ENCODE results near the gene ESCO1.

The ESCO1 gene

DNA sequence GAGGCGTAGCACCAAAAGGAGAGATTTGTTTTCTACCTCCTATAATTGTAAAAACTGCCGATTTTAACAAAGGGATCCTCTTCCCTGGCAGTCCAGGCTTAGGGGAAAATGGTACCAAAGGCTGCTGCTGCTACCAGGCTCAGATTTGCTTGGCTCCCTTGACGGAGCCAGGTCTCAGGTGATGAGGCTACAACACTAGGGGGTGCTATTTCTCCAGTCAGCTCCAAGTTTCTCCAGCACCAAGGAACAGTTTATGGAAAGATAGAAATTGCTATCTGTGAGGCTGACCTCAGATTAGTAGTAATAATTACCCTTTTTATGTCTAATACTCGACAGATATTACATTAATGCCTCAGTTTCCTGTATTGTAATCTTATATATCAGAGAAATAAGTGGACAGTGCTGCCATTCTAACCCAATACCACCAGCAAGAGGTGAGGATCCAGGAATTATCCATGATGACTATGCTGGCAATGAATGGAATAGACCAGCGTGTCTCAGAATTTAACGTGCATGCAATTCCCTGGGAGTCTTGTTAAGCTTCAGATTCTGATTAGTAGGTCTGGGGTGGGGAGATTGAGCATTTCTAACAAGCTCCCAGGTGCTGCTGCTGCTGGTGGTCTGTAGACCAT, 111.3 kb downstream of the ESCO1 start:
- H3K4me3 ChIP-seq (ENCODE audit: low read depth, low read length) = no peak overlapping the region
- TF ChIP-seq, protein P1, sequence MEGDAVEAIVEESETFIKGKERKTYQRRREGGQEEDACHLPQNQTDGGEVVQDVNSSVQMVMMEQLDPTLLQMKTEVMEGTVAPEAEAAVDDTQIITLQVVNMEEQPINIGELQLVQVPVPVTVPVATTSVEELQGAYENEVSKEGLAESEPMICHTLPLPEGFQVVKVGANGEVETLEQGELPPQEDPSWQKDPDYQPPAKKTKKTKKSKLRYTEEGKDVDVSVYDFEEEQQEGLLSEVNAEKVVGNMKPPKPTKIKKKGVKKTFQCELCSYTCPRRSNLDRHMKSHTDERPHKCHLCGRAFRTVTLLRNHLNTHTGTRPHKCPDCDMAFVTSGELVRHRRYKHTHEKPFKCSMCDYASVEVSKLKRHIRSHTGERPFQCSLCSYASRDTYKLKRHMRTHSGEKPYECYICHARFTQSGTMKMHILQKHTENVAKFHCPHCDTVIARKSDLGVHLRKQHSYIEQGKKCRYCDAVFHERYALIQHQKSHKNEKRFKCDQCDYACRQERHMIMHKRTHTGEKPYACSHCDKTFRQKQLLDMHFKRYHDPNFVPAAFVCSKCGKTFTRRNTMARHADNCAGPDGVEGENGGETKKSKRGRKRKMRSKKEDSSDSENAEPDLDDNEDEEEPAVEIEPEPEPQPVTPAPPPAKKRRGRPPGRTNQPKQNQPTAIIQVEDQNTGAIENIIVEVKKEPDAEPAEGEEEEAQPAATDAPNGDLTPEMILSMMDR (IDR thresholded peaks at IDR 0.05; ENCODE audit: low read depth, low read length) = peak; percentile 82

DNA sequence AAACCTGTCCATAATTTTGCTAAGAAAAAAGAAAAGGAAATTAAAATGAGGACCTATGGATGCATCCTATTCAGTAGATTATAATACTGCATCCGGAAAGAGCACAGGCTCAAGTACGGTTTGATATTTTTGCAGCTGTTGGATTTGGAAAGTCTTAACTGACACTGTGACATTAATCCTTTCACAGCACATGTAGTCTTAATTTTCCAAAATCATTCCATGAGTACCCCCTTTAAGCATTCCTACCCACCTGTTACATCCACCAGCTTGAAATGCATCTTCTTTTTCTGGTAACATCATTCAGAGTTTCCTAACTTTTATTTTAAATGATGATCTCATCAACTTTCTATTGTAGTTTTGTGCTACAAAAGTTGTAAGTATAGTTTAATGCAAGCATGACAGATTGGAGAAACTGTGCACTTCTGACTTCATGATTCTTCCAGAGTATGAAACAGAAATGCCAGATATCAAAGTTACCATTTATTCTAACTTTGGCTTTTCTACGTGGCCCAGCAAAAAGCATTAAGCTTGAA, 113.5 kb downstream of the ESCO1 start:
- TF ChIP-seq, protein P1 (IDR thresholded peaks at IDR 0.05; ENCODE audit: low read depth, low read length) = no peak

DNA sequence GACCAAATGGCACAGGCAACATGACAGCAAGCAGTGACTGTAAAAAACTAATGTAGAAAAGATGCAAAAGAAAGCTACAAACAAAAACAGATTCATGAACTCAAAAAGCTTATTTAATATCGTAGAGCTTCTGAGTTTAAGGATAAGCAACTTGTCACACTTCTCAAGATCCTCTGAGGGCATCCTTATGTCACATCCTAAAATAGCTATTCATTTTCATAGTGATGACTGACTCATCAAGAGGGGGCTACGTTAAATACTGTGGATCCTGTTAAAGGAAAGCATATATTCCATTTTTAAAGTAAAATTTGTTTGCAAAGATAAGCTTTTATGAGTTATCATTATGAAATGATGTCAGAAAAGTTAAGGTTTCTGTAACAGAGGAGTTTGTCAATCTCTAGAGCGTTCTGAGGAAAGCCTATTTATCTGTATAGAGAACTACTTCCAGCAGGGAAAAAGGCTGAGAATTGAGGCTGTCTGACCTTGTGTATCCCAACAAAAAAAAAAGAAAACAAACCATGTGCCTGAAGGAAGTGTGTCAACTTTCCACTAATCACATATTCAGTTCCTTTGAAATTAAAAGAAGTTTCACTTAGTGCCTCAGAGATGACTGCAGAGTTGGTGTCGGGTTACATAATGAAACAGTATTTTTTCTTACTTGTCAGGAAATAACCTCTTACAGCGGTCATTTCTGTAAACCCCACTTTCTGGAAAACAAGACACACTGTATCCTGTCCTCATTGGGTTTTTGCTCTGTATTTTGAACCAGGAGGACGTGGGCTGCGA, 115.5 kb downstream of the ESCO1 start:
- no peak overlapping the region for H3K4me3 ChIP-seq (ENCODE audit: low read depth, low read length)
- TF ChIP-seq, protein P1 (IDR thresholded peaks at IDR 0.05; ENCODE audit: low read depth, low read length) = no peak

More for the DNA sequence above, 113.5 kb downstream of the ESCO1 start:
- H3K4me3 ChIP-seq (ENCODE audit: low read depth, low read length) = no peak overlapping the region

DNA sequence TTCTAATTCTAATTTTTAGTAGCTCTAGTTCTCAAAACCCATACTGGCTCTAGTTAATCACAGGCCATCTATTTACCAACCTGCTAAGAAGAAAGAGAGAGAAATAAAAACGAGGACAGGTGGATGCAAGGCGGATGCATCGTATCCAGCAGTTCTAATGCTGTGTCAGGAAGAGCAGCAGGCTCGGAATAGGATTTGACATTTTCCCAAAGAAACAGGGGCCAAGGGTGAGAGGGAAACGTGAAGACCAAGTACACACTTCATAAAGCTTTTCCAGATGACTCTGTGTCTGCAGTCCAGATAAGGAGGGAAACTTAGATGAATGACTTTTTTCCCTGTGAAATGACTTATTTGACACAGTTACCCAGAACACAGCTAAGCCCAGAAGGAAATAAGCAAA, 117.5 kb downstream of the ESCO1 start:
- TF ChIP-seq, protein P1 (IDR thresholded peaks at IDR 0.05; ENCODE audit: low read depth, low read length) = no peak

DNA sequence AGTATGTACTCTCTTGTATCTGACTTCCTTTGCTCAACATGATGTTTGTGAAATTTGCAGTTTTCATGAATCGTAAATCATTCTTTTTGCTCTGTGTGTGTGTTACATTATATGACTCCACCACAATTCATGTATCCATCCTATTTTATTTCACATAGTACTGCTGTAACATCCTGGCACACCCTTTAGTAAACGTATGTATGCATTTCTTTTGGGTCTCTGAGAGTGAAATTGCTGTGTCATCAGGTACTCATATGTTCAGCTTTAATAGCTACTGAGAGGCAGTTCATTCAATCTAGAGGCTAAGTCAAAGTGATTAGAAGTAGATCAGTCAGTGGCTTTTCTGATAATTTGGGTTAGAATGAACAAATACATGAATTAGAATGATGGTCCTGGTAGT, 118.8 kb downstream of the ESCO1 start:
- no peak overlapping the region for H3K4me3 ChIP-seq (ENCODE audit: low read depth, low read length)
- TF ChIP-seq, protein P1 (IDR thresholded peaks at IDR 0.05; ENCODE audit: low read depth, low read length) = no peak

More for the DNA sequence above, 117.5 kb downstream of the ESCO1 start:
- H3K4me3 ChIP-seq (ENCODE audit: low read depth, low read length) = no peak overlapping the region

DNA sequence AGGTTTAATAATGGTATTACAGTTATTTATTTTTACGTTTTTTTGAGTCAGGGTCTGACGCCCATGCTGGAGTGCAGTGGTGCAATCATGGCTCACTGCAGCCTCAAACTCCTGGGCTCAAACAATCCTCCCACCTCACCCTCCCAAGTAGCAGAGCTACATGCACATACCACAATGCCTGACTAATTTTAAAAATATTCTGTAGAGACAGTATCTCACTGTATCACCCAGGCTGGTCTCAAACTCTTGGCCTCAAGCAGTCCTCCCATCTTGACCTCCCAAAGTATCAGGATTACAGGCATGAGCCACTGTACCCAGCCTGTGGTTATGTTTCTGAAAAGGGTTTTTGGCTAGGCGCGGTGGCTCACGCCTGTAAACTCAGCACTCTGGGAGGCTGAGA, 120.8 kb downstream of the ESCO1 start:
- TF ChIP-seq, protein P1 (IDR thresholded peaks at IDR 0.05; ENCODE audit: low read depth, low read length) = no peak
- H3K4me3 ChIP-seq (ENCODE audit: low read depth, low read length) = no peak overlapping the region
